Retina (tissue), 1 donor: Measurements from ENCODE around the gene RGSL1.
A peak's percentile ranks its signal among the peaks of the same experiment; 100 is the strongest.

ENCODE experiments used
- DNase-seq: peaks from one replicate; pipeline ENCODE4 v3.0.0-alpha.2; 2016

The RGSL1 gene

GRCh38 chr1:182552527-182552926, 102.6 kb downstream of the RGSL1 start:
- DNase-seq, result no peak

- no peak for DNase-seq
Observed at GRCh38 chr1:182555493-182555892, 105.5 kb downstream of the RGSL1 start.

- DNase-seq, result no peak
Observed at GRCh38 chr1:182556279-182556678, 106.3 kb downstream of the RGSL1 start.

- no peak for DNase-seq
Observed at GRCh38 chr1:182560392-182560984, 110.5 kb downstream of the RGSL1 start.

- no peak for DNase-seq
Observed at GRCh38 chr1:182561456-182561855, 111.5 kb downstream of the RGSL1 start.

- DNase-seq, result no peak
Observed at GRCh38 chr1:182563095-182563494, 113.1 kb downstream of the RGSL1 start.

GRCh38 chr1:182564406-182565004, 114.6 kb downstream of the RGSL1 start:
- DNase-seq, result no peak

GRCh38 chr1:182565537-182565936, 115.6 kb downstream of the RGSL1 start:
- DNase-seq, result no peak

GRCh38 chr1:182567629-182568028, 117.7 kb downstream of the RGSL1 start:
- DNase-seq, result no peak

GRCh38 chr1:182568647-182569284, 118.8 kb downstream of the RGSL1 start:
- no peak for DNase-seq

- no peak for DNase-seq
Observed at GRCh38 chr1:182569939-182570610, 120.1 kb downstream of the RGSL1 start.

- no peak for DNase-seq
Observed at GRCh38 chr1:182570611-182570970, 120.6 kb downstream of the RGSL1 start.

- no peak for DNase-seq
Observed at GRCh38 chr1:182574156-182574555, 124.2 kb downstream of the RGSL1 start.

- no peak for DNase-seq
Observed at GRCh38 chr1:182575540-182576149, 125.7 kb downstream of the RGSL1 start.

- no peak for DNase-seq
Observed at GRCh38 chr1:182580736-182581135, 130.8 kb downstream of the RGSL1 start.

GRCh38 chr1:182584746-182585145, 134.8 kb downstream of the RGSL1 start:
- no peak for DNase-seq

- no peak for DNase-seq
Observed at GRCh38 chr1:182586380-182586779, 136.4 kb downstream of the RGSL1 start.

GRCh38 chr1:182587093-182587492, 137.1 kb downstream of the RGSL1 start:
- DNase-seq, result no peak

- no peak for DNase-seq
Observed at GRCh38 chr1:182587666-182588499, 137.9 kb downstream of the RGSL1 start.

GRCh38 chr1:182588500-182589396, 138.8 kb downstream of the RGSL1 start, which contains the start of gene RNASEL:
RNASEL (minus strand) TSS chr1:182589256; CDS start chr1:182586806, 2,450 bp downstream.
- DNase-seq, result peak; percentile 85

GRCh38 chr1:182589520-182589919, 139.6 kb downstream of the RGSL1 start:
- DNase-seq, result no peak
